ENCODE results near the gene PIM3. TPM values are rescaled to one million over a fixed set of nuclear protein-coding genes. Genes with fewer than 3 reads are reported as not detected.

The PIM3 gene
- polyA plus RNA-seq, 1 experiment, result 8.3 TPM

DNA sequence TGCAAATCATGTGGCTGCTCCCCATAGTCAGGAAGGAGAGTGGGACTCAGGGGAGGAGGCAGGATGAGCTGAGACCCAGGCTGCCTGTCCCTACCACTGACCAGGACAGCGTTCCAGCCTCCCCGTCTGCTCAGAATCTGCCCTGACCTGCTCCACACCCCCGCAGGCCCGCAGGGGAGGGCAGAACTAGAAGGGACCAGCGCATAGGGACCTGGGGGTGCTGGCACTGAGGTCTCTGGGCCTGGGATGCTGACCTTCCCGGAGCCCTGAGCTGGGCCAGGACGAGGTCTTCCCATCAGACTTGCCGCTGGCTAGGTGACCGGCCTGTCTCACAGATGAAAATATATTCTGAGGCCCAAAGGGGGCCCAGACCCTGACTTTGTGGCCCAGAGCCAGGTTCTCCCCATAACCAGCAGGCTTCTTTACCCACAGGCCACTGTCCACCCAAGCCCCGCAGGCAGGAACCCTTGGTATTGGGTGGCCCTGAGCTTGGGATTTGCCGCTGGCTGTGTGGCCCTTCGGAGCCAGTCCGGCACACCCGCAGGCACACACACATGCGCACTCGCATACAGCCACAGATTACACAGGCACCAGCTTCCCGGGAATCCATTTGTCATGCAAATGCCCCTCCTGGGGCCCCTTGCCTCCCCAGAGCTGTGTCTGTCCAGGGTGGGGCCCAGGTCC, 13.8 kb upstream of the PIM3 start:
- H3K27me3 ChIP-seq (ENCODE audit: control insufficient read depth, insufficient read depth, low read length), result no peaks in the 10 kb centered on the region
- H3K36me3 ChIP-seq (ENCODE audit: control insufficient read depth, insufficient read depth, low read length), result no peaks in the 10 kb centered on the region
- no peak overlapping the region for H3K4me3 ChIP-seq (ENCODE audit: low read depth, low read length)
- ChIA-PET CTCF (interaction anchor here (0.7 to 1.6 kb wide), 4 partner anchors 14 to 57 kb away, joined by 3 to 5 read pairs (median 4); no protein-coding TSS in a partner anchor), POLR2A (no interaction called here)
- TF ChIP-seq, protein P1, sequence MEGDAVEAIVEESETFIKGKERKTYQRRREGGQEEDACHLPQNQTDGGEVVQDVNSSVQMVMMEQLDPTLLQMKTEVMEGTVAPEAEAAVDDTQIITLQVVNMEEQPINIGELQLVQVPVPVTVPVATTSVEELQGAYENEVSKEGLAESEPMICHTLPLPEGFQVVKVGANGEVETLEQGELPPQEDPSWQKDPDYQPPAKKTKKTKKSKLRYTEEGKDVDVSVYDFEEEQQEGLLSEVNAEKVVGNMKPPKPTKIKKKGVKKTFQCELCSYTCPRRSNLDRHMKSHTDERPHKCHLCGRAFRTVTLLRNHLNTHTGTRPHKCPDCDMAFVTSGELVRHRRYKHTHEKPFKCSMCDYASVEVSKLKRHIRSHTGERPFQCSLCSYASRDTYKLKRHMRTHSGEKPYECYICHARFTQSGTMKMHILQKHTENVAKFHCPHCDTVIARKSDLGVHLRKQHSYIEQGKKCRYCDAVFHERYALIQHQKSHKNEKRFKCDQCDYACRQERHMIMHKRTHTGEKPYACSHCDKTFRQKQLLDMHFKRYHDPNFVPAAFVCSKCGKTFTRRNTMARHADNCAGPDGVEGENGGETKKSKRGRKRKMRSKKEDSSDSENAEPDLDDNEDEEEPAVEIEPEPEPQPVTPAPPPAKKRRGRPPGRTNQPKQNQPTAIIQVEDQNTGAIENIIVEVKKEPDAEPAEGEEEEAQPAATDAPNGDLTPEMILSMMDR (IDR thresholded peaks at IDR 0.05; ENCODE audit: insufficient read depth, low read depth, low read length), result no peak
- DNase-seq (ENCODE audit: low read depth), result no peak

DNA sequence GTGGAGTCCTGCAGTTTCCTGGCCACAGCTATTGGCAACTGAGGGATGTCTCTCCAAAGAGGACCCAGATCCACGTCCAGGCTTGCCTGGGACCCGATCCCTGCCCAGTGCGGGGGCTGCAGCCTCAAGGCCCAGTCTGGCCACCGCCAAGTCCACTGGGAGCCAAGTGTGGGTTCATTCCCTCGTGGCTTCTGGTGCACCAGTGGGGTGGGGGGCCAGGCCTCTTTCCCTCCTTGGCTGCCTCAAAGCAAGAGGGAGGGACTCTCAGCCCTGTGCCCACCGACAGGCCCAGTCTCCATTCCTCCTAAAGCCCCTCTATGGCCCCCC, 13.3 kb upstream of the PIM3 start:
- TF ChIP-seq, protein P1 (IDR thresholded peaks at IDR 0.05; ENCODE audit: insufficient read depth, low read depth, low read length), result no peak
- no peak for DNase-seq (ENCODE audit: low read depth)
- CTCF ChIA-PET, result interaction anchor here (1.3 to 1.6 kb wide), 2 partner anchors 14 to 46 kb away, joined by 4 to 5 read pairs; no protein-coding TSS in a partner anchor
- no peaks in the 10 kb centered on the region for H3K36me3 ChIP-seq (ENCODE audit: control insufficient read depth, insufficient read depth, low read length)
- no peak overlapping the region for H3K4me3 ChIP-seq (ENCODE audit: low read depth, low read length)
- POLR2A ChIA-PET, result no interaction called here
- H3K27me3 ChIP-seq (ENCODE audit: control insufficient read depth, insufficient read depth, low read length), result no peaks in the 10 kb centered on the region

DNA sequence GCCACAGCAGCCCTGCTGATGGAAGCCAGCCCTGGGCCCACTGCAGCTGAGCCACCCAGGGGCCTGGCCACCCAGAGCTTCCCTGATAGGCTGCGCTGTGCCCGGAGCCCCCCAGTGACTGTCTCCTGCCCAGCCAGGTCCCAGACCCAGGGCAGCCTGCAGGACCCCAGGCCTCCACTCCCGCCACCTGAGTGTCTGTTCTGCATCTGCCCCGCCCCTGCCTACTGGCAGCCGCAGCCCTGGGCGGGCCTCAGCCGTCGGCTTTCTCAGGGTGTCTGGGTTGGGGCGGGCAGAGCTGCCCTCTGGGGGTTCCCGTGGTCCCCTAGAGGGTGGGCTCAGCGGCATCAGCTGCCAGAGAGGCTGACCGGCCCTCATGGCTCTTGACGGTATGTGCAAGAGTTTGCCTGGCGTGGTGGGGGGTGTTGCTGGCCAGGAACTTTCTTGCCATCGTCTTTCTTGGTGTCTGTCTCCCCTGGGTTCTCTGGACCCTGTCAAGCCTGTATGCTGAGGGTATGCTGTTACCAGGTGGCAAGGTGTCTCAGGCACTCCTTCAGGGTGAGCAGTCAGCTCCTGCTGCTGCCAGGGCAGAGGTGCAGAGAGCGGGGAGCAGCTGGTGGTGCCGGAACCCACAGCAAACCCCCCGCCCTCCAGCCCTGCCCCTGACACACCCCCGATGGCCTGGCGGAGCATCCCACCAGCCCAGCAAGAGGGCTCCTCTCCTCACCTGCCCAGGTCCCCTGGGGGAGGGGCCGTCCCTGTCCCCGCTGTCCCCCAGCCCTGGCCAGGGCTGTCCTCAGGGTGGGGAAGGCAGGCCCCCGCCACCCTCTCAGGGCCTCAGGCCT, 12.2 kb upstream of the PIM3 start:
- TF ChIP-seq, protein P1 (IDR thresholded peaks at IDR 0.05; ENCODE audit: insufficient read depth, low read depth, low read length), result no peak
- POLR2A ChIA-PET, result no interaction called here
- H3K36me3 ChIP-seq (ENCODE audit: control insufficient read depth, insufficient read depth, low read length), result no peaks in the 10 kb centered on the region
- H3K27me3 ChIP-seq (ENCODE audit: control insufficient read depth, insufficient read depth, low read length), result no peaks in the 10 kb centered on the region
- no peak for DNase-seq (ENCODE audit: low read depth)
- H3K4me3 ChIP-seq (ENCODE audit: low read depth, low read length), result no peak overlapping the region
- CTCF ChIA-PET, result no interaction called here

DNA sequence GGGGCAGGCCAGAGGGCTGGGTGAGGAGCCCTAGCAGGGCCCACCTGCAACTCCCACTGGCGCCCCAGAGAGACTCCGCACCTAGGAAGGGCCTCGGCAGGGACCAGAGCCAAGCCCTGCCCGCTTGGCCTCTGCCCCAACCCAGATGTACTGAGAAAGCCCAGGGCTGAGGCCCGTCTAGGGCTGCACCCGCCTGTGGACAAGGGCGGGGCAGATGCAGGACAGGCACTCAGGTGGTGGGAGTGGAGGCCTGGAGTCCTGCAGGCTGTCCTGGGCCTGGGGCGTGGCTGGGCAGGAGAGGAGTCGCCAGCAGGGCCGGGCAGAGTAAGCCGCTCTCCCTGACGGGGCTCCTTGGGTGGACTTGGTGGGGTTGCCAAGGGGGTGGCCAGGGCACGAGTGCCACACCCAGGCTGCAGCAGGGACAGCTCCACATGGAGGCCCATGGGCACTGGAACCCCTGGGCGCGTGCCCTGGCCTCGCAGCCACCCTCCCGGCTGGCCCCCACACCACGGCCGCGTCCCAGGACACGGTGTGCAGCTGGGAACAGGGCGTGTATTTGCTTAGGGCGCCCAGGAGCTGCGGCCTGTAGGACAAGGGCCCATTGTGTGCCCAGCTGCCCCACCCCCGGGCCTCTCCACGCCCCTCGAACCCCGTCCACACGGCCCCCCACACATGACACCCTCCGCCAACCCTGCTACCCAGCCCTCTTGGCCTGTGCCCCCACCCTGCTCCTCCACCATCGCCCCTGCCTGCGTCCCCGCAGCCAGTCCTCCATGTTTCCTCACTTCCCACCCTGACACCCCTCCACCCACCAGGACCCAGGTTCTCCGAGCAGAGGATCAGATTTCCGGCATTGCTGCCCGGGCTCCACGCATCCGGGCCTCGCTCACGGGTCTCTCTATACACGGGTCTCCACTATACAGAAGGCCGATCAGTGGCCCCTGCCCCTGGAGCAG, 11.3 kb upstream of the PIM3 start:
- Histone ChIP-seq H3K36me3 (ENCODE audit: control insufficient read depth, insufficient read depth, low read length) (no peaks in the 10 kb centered on the region), H3K4me3 (ENCODE audit: low read depth, low read length) (no peak overlapping the region), H3K27me3 (ENCODE audit: control insufficient read depth, insufficient read depth, low read length) (no peaks in the 10 kb centered on the region)
- TF ChIP-seq, protein P1 (IDR thresholded peaks at IDR 0.05; ENCODE audit: insufficient read depth, low read depth, low read length), result no peak
- ChIA-PET CTCF (no interaction called here), POLR2A (no interaction called here)
- DNase-seq (ENCODE audit: low read depth), result no peak

DNA sequence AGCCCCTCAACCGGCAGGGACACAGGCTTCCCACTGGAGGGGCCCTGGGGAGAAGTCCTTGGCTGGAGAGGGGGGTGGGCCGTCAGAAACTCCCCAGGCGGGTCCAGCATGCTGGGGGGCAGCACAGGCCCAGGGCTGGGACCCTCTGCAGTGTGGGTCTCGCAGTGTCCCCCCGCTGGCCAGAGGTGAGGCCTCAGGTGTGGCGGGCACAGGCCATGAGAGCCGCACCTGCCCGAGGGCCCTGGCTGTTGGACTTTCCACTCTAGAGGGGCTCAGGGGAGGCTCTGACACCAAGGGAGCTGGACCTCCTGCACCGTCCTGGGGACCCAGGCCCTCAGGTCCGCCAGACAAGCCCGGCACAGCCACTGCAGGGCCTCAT, 10.7 kb upstream of the PIM3 start:
- ChIA-PET POLR2A (no interaction called here), CTCF (no interaction called here)
- no peak overlapping the region for H3K4me3 ChIP-seq (ENCODE audit: low read depth, low read length)
- no peaks in the 10 kb centered on the region for H3K36me3 ChIP-seq (ENCODE audit: control insufficient read depth, insufficient read depth, low read length)
- DNase-seq (ENCODE audit: low read depth), result no peak
- TF ChIP-seq, protein P1 (IDR thresholded peaks at IDR 0.05; ENCODE audit: insufficient read depth, low read depth, low read length), result no peak
- H3K27me3 ChIP-seq (ENCODE audit: control insufficient read depth, insufficient read depth, low read length), result no peaks in the 10 kb centered on the region
